BLaER1 treated with 17β-estradiol and CSF1 and Interleukin-3, amounts not matched to agents 10 nM and 100 nM (cell line): Measurements from ENCODE around the gene GFPT2.

Experiments used
- H3K27ac ChIP-seq, 11 experiments: shearing (Covaris generic); formaldehyde crosslinking; 2 replicates each; pipeline ENCODE4 v1.8.1; 2022
- H3K27me3 ChIP-seq, 11 experiments: shearing (Covaris generic); formaldehyde crosslinking; 2 replicates each; pipeline ENCODE4 v1.8.1; 2022
- H3K36me3 ChIP-seq, 11 experiments: shearing (Covaris generic); formaldehyde crosslinking; 2 replicates each; pipeline ENCODE4 v1.8.1; 2022
- H3K4me1 ChIP-seq, 10 experiments: shearing (Covaris generic); formaldehyde crosslinking; 2 replicates each; pipeline ENCODE4 v1.8.1; 2022
- H3K4me2 ChIP-seq, 11 experiments: shearing (Covaris generic); formaldehyde crosslinking; 2 replicates each; pipeline ENCODE4 v1.8.1; 2022
- H3K4me3 ChIP-seq, 10 experiments: shearing (Covaris generic); formaldehyde crosslinking; 2 replicates each; pipeline ENCODE4 v1.8.1; 2022
- H3K9ac ChIP-seq, 11 experiments: shearing (Covaris generic); formaldehyde crosslinking; 2 replicates each; pipeline ENCODE4 v1.8.1; 2022
- H3K9me3 ChIP-seq, 11 experiments: shearing (Covaris generic); formaldehyde crosslinking; replicated peaks in 1 of 11; 2 replicates each; pipeline ENCODE4 v1.8.1; 2022
- H4K20me1 ChIP-seq, 11 experiments: shearing (Covaris generic); formaldehyde crosslinking; 2 replicates each; pipeline ENCODE4 v1.8.1; 2022
- Cebpa-rat ChIP-seq, 11 experiments: shearing (Covaris generic); IDR thresholded peaks; 2 replicates each; pipeline ENCODE4 v1.8.1; 2022

GFPT2 gene

GRCh38 chr5:180353048-180353979 lies at the start of gene GFPT2:
GFPT2 (minus strand) TSS chr5:180353336; CDS start chr5:180353217, 119 bp downstream.
- H3K4me1 ChIP-seq = peaks cover 4 to 17% (median 9%) of the 10 kb centered on the region in 10 experiments; a peak in 12 of 20 replicates
- H3K9ac ChIP-seq = peak within 1 kb of the TSS; percentile 26 to 76 (median 62); a peak in 20 of 22 replicates
- no peak within 1 kb of the TSS for H3K27ac ChIP-seq

GRCh38 chr5:180402716-180403115 lies 49.6 kb upstream of the GFPT2 start:
- H3K4me1 ChIP-seq = no peaks in the 10 kb centered on the region
- no peak overlapping the region for H3K9ac ChIP-seq
- no peak overlapping the region for H3K4me3 ChIP-seq
- no peak overlapping the region for H3K27ac ChIP-seq
- no peak overlapping the region for H3K4me2 ChIP-seq
- H4K20me1 ChIP-seq = no peaks in the 10 kb centered on the region
- no peak for TF ChIP-seq Cebpa-rat (IDR thresholded peaks at IDR 0.05)
- H3K9me3 ChIP-seq = peaks cover 8 to 21% (median 16%) of the 10 kb centered on the region in 11 experiments; a peak in 19 of 22 replicates
- no peaks in the 10 kb centered on the region for H3K36me3 ChIP-seq
- H3K27me3 ChIP-seq = no peaks in the 10 kb centered on the region

More at GRCh38 chr5:180353048-180353979, at the start of gene GFPT2:
- no peak for TF ChIP-seq Cebpa-rat (IDR thresholded peaks at IDR 0.05)
- Histone ChIP-seq H4K20me1 (peaks cover 0 to 40% (median 11%) of the 10 kb centered on the region in 11 experiments; a peak in 11 of 22 replicates), H3K4me3 (peak within 1 kb of the TSS; percentile 59 to 76 (median 68)), H3K36me3 (no peaks in the 10 kb centered on the region), H3K27me3 (peaks cover 50 to 80% (median 71%) of the 10 kb centered on the region in 11 experiments), H3K4me2 (peak within 1 kb of the TSS; percentile 85 to 100 (median 98)), H3K9me3 (peaks cover 0 to 4% (median 0%) of the 10 kb centered on the region in 11 experiments; a peak in 1 of 22 replicates)

GRCh38 chr5:180401229-180401907 lies 48.2 kb upstream of the GFPT2 start:
- peaks cover 8 to 21% (median 16%) of the 10 kb centered on the region in 11 experiments; a peak in 19 of 22 replicates for H3K9me3 ChIP-seq
- no peaks in the 10 kb centered on the region for H3K4me1 ChIP-seq
- no peak for TF ChIP-seq Cebpa-rat (IDR thresholded peaks at IDR 0.05)
- no peaks in the 10 kb centered on the region for H3K36me3 ChIP-seq
- H3K4me3 ChIP-seq = no peak overlapping the region
- no peak overlapping the region for H3K9ac ChIP-seq
- no peaks in the 10 kb centered on the region for H3K27me3 ChIP-seq
- H4K20me1 ChIP-seq = no peaks in the 10 kb centered on the region
- no peak overlapping the region for H3K4me2 ChIP-seq
- no peak overlapping the region for H3K27ac ChIP-seq

GRCh38 chr5:180400416-180400815 lies 47.3 kb upstream of the GFPT2 start:
- Histone ChIP-seq H3K9ac (no peak overlapping the region), H4K20me1 (no peaks in the 10 kb centered on the region; a peak in 1 of 22 replicates), H3K4me2 (no peak overlapping the region), H3K4me3 (no peak overlapping the region), H3K4me1 (no peaks in the 10 kb centered on the region), H3K27ac (no peak overlapping the region), H3K36me3 (no peaks in the 10 kb centered on the region), H3K9me3 (peaks cover 8 to 21% (median 16%) of the 10 kb centered on the region in 11 experiments; a peak in 19 of 22 replicates), H3K27me3 (no peaks in the 10 kb centered on the region)
- no peak for TF ChIP-seq Cebpa-rat (IDR thresholded peaks at IDR 0.05)

GRCh38 chr5:180399401-180400215 lies 46.5 kb upstream of the GFPT2 start:
- no peak overlapping the region for H3K4me3 ChIP-seq
- H3K4me2 ChIP-seq = no peak overlapping the region
- peaks cover 8 to 21% (median 16%) of the 10 kb centered on the region in 11 experiments; a peak in 19 of 22 replicates for H3K9me3 ChIP-seq
- no peaks in the 10 kb centered on the region for H3K27me3 ChIP-seq
- H3K9ac ChIP-seq = no peak overlapping the region
- no peaks in the 10 kb centered on the region; a peak in 1 of 22 replicates for H4K20me1 ChIP-seq
- H3K36me3 ChIP-seq = no peaks in the 10 kb centered on the region
- TF ChIP-seq Cebpa-rat (IDR thresholded peaks at IDR 0.05) = no peak
- H3K4me1 ChIP-seq = no peaks in the 10 kb centered on the region
- no peak overlapping the region for H3K27ac ChIP-seq

- Histone ChIP-seq H3K9ac (no peak overlapping the region), H3K9me3 (peaks cover 0 to 8% (median 6%) of the 10 kb centered on the region in 11 experiments; a peak in 15 of 22 replicates)
Observed at GRCh38 chr5:180396926-180397325, 43.8 kb upstream of the GFPT2 start.

GRCh38 chr5:180395540-180396274 lies 42.6 kb upstream of the GFPT2 start:
- Histone ChIP-seq H4K20me1 (no peaks in the 10 kb centered on the region; a peak in 1 of 22 replicates), H3K9me3 (no peaks in the 10 kb centered on the region), H3K4me2 (no peak overlapping the region), H3K4me3 (no peak overlapping the region), H3K27ac (no peak overlapping the region), H3K9ac (no peak overlapping the region), H3K27me3 (no peaks in the 10 kb centered on the region), H3K36me3 (no peaks in the 10 kb centered on the region), H3K4me1 (no peaks in the 10 kb centered on the region)
- TF ChIP-seq Cebpa-rat (IDR thresholded peaks at IDR 0.05) = no peak

More at GRCh38 chr5:180396926-180397325, 43.8 kb upstream of the GFPT2 start:
- H3K4me1 ChIP-seq = no peaks in the 10 kb centered on the region
- H3K4me3 ChIP-seq = no peak overlapping the region
- H4K20me1 ChIP-seq = no peaks in the 10 kb centered on the region; a peak in 1 of 22 replicates
- H3K27me3 ChIP-seq = no peaks in the 10 kb centered on the region
- no peak overlapping the region for H3K4me2 ChIP-seq
- H3K27ac ChIP-seq = no peak overlapping the region
- TF ChIP-seq Cebpa-rat (IDR thresholded peaks at IDR 0.05) = no peak
- H3K36me3 ChIP-seq = no peaks in the 10 kb centered on the region

- Histone ChIP-seq H3K4me1 (no peaks in the 10 kb centered on the region), H3K4me3 (no peak overlapping the region), H4K20me1 (no peaks in the 10 kb centered on the region; a peak in 1 of 22 replicates), H3K36me3 (no peaks in the 10 kb centered on the region), H3K4me2 (no peak overlapping the region), H3K27ac (no peak overlapping the region), H3K27me3 (no peaks in the 10 kb centered on the region), H3K9me3 (no peaks in the 10 kb centered on the region), H3K9ac (no peak overlapping the region)
- no peak for TF ChIP-seq Cebpa-rat (IDR thresholded peaks at IDR 0.05)
Observed at GRCh38 chr5:180394031-180394636, 41.0 kb upstream of the GFPT2 start.
